ENCODE measurements around the gene MAD1L1.

The MAD1L1 gene

GRCh38 chr7:2120251-2120660 lies 112.5 kb downstream of the MAD1L1 start:
- Histone ChIP-seq H3K27ac (ENCODE audit: insufficient read depth, low read length, poor library complexity, severe bottlenecking) (no peak overlapping the region), H3K9me3 (ENCODE audit: control insufficient read depth, low read length) (no peaks in the 10 kb centered on the region), H3K4me3 (ENCODE audit: insufficient read depth, low read depth, low read length, poor library complexity, severe bottlenecking) (peak overlapping the region; percentile 25), H3K27me3 (replicated peaks; ENCODE audit: control insufficient read depth, insufficient read depth, low read length, poor library complexity, severe bottlenecking) (no peaks in the 10 kb centered on the region), H3K4me1 (ENCODE audit: control insufficient read depth, insufficient read depth, low read length, poor library complexity, severe bottlenecking) (peaks cover 14% of the 10 kb centered on the region), H3K36me3 (ENCODE audit: control insufficient read depth, insufficient read depth, low read length) (no peaks in the 10 kb centered on the region)
- DNase-seq: peak in 2 of 3 donors; percentile 8 to 14

DNA sequence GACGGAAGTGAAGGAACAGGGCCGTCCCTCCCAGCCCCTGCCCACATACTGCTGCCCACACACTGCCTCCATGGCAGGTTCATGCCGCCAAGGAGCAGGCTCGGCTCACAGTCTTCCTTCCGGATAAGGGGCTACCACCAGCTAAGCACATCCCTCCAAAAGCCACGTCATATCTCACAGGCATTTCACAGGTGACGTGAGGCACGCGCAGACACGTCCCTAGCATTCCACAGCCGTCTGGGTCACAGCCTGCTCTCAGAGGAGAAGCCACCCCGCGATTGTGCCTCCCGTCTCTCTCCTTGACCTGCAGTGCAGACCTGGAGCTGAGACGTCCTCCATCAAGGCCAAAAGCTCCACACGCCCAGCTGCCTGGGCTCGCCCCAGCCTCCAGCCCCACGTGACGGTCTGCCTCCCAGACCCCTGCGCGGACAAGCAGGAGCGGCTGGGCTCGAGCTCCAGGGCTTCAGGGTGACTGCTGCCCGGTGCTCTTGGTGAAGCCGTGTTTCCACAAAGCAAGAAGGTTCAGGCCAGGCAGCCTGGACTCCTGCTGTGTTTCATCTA lies 114.0 kb downstream of the MAD1L1 start:
- DNase-seq: no peak
- H3K27me3 ChIP-seq (replicated peaks; ENCODE audit: control insufficient read depth, insufficient read depth, low read length, poor library complexity, severe bottlenecking): no peaks in the 10 kb centered on the region
- no peaks in the 10 kb centered on the region for H3K36me3 ChIP-seq (ENCODE audit: control insufficient read depth, insufficient read depth, low read length)
- H3K9me3 ChIP-seq (ENCODE audit: control insufficient read depth, low read length): no peaks in the 10 kb centered on the region
- no peak overlapping the region for H3K4me3 ChIP-seq (ENCODE audit: insufficient read depth, low read depth, low read length, poor library complexity, severe bottlenecking)
- H3K4me1 ChIP-seq (ENCODE audit: control insufficient read depth, insufficient read depth, low read length, poor library complexity, severe bottlenecking): peaks cover 14% of the 10 kb centered on the region
- no peak overlapping the region for H3K27ac ChIP-seq (ENCODE audit: insufficient read depth, low read length, poor library complexity, severe bottlenecking)

- Histone ChIP-seq H3K9me3 (ENCODE audit: control insufficient read depth, low read length) (no peaks in the 10 kb centered on the region), H3K36me3 (ENCODE audit: control insufficient read depth, insufficient read depth, low read length) (no peaks in the 10 kb centered on the region), H3K27me3 (replicated peaks; ENCODE audit: control insufficient read depth, insufficient read depth, low read length, poor library complexity, severe bottlenecking) (no peaks in the 10 kb centered on the region)
These were observed 114.7 kb downstream of the MAD1L1 start for GRCh38 chr7:2118056-2118455.

GRCh38 chr7:2117646-2118045 lies 115.1 kb downstream of the MAD1L1 start:
- no peaks in the 10 kb centered on the region for H3K27me3 ChIP-seq (replicated peaks; ENCODE audit: control insufficient read depth, insufficient read depth, low read length, poor library complexity, severe bottlenecking)
- no peaks in the 10 kb centered on the region for H3K9me3 ChIP-seq (ENCODE audit: control insufficient read depth, low read length)
- peaks cover 14% of the 10 kb centered on the region for H3K4me1 ChIP-seq (ENCODE audit: control insufficient read depth, insufficient read depth, low read length, poor library complexity, severe bottlenecking)
- H3K27ac ChIP-seq (ENCODE audit: insufficient read depth, low read length, poor library complexity, severe bottlenecking): no peak overlapping the region
- no peak for DNase-seq
- no peak overlapping the region for H3K4me3 ChIP-seq (ENCODE audit: insufficient read depth, low read depth, low read length, poor library complexity, severe bottlenecking)
- H3K36me3 ChIP-seq (ENCODE audit: control insufficient read depth, insufficient read depth, low read length): no peaks in the 10 kb centered on the region

More at GRCh38 chr7:2118056-2118455, 114.7 kb downstream of the MAD1L1 start:
- Histone ChIP-seq H3K4me1 (ENCODE audit: control insufficient read depth, insufficient read depth, low read length, poor library complexity, severe bottlenecking) (peaks cover 14% of the 10 kb centered on the region), H3K4me3 (ENCODE audit: insufficient read depth, low read depth, low read length, poor library complexity, severe bottlenecking) (no peak overlapping the region), H3K27ac (ENCODE audit: insufficient read depth, low read length, poor library complexity, severe bottlenecking) (no peak overlapping the region)
- no peak for DNase-seq

DNA sequence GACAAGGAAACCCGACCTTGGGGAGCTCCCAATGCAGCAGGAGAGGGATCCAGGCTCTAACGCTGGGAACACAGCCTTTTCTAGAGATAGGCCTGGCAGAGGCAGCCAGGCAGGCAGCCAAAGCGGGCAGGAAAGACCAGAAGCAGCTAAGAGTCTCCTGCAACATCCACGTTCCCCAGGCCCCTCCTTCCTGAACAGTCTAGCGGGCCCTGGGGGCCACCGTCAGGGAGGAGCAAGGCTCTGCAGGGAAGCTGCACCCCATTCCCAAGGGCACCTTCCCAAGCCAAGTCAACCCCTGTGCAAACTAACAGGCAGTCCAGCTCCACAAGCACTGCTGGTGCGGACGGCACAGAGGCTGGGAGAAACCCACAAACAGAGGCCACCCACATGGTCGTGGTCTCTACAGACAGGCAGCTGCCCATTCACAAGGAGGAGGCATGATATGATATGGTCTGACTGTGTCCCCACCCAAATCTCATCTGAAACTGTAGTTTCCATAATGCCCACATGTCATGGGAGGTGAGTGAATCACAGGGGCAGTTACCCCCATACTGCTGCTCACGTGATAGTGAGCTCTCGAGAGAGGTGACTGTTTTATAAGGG lies 115.7 kb downstream of the MAD1L1 start:
- no peak for DNase-seq
- H3K36me3 ChIP-seq (ENCODE audit: control insufficient read depth, insufficient read depth, low read length): no peaks in the 10 kb centered on the region
- no peak overlapping the region for H3K27ac ChIP-seq (ENCODE audit: insufficient read depth, low read length, poor library complexity, severe bottlenecking)
- no peaks in the 10 kb centered on the region for H3K9me3 ChIP-seq (ENCODE audit: control insufficient read depth, low read length)
- peaks cover 14% of the 10 kb centered on the region for H3K4me1 ChIP-seq (ENCODE audit: control insufficient read depth, insufficient read depth, low read length, poor library complexity, severe bottlenecking)
- no peaks in the 10 kb centered on the region for H3K27me3 ChIP-seq (replicated peaks; ENCODE audit: control insufficient read depth, insufficient read depth, low read length, poor library complexity, severe bottlenecking)
- no peak overlapping the region for H3K4me3 ChIP-seq (ENCODE audit: insufficient read depth, low read depth, low read length, poor library complexity, severe bottlenecking)

- no peak for DNase-seq
- Histone ChIP-seq H3K27ac (ENCODE audit: insufficient read depth, low read length, poor library complexity, severe bottlenecking) (no peak overlapping the region), H3K27me3 (replicated peaks; ENCODE audit: control insufficient read depth, insufficient read depth, low read length, poor library complexity, severe bottlenecking) (no peaks in the 10 kb centered on the region), H3K4me1 (ENCODE audit: control insufficient read depth, insufficient read depth, low read length, poor library complexity, severe bottlenecking) (peaks cover 14% of the 10 kb centered on the region), H3K4me3 (ENCODE audit: insufficient read depth, low read depth, low read length, poor library complexity, severe bottlenecking) (no peak overlapping the region), H3K9me3 (ENCODE audit: control insufficient read depth, low read length) (no peaks in the 10 kb centered on the region), H3K36me3 (ENCODE audit: control insufficient read depth, insufficient read depth, low read length) (no peaks in the 10 kb centered on the region)
These were observed 116.3 kb downstream of the MAD1L1 start for GRCh38 chr7:2116448-2116810.

DNA sequence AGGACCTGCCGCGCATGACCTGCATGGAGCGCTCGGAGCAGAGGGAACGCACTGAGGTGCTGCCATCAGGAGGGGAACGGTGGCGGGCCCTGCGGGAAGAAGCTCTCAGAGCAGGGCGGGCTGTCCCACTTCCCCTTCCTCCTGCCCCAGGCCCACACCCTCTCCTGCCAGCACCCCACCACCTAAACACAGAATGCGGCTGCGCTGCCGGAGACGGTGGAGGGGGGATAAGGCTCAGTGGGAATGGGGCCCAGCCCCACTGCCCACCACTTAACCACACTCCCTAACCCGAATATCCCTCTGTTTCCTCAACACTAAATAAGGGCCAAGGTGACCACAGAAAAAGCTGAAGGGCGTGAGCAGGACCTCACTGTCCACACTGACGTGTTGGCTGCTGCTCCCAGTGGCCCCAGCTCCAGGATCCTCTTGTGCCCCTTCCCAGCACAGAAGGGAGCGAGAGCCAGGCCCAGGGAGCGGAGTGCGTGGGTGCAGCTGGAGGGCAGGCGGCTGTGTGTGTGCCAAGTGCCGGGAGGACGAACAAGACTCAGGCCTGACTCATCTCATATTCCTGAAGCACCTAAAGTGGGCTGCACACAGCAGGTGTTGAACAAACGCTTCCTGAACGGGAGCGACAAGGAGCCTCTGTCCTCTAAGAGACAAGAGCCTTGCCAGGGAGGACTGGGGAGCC lies 116.8 kb downstream of the MAD1L1 start:
- Histone ChIP-seq H3K9me3 (ENCODE audit: control insufficient read depth, low read length) (no peaks in the 10 kb centered on the region), H3K4me1 (ENCODE audit: control insufficient read depth, insufficient read depth, low read length, poor library complexity, severe bottlenecking) (peaks cover 14% of the 10 kb centered on the region), H3K27ac (ENCODE audit: insufficient read depth, low read length, poor library complexity, severe bottlenecking) (no peak overlapping the region), H3K36me3 (ENCODE audit: control insufficient read depth, insufficient read depth, low read length) (no peaks in the 10 kb centered on the region), H3K27me3 (replicated peaks; ENCODE audit: control insufficient read depth, insufficient read depth, low read length, poor library complexity, severe bottlenecking) (no peaks in the 10 kb centered on the region), H3K4me3 (ENCODE audit: insufficient read depth, low read depth, low read length, poor library complexity, severe bottlenecking) (no peak overlapping the region)
- DNase-seq: no peak

GRCh38 chr7:2114926-2115759 lies 117.6 kb downstream of the MAD1L1 start:
- no peaks in the 10 kb centered on the region for H3K9me3 ChIP-seq (ENCODE audit: control insufficient read depth, low read length)
- no peaks in the 10 kb centered on the region for H3K36me3 ChIP-seq (ENCODE audit: control insufficient read depth, insufficient read depth, low read length)
- H3K27me3 ChIP-seq (replicated peaks; ENCODE audit: control insufficient read depth, insufficient read depth, low read length, poor library complexity, severe bottlenecking): no peaks in the 10 kb centered on the region
- DNase-seq: no peak
- no peak overlapping the region for H3K4me3 ChIP-seq (ENCODE audit: insufficient read depth, low read depth, low read length, poor library complexity, severe bottlenecking)
- no peak overlapping the region for H3K27ac ChIP-seq (ENCODE audit: insufficient read depth, low read length, poor library complexity, severe bottlenecking)
- H3K4me1 ChIP-seq (ENCODE audit: control insufficient read depth, insufficient read depth, low read length, poor library complexity, severe bottlenecking): peaks cover 7% of the 10 kb centered on the region

GRCh38 chr7:2114052-2114451 lies 118.7 kb downstream of the MAD1L1 start:
- DNase-seq: no peak
- no peak overlapping the region for H3K27ac ChIP-seq (ENCODE audit: insufficient read depth, low read length, poor library complexity, severe bottlenecking)
- H3K4me3 ChIP-seq (ENCODE audit: insufficient read depth, low read depth, low read length, poor library complexity, severe bottlenecking): no peak overlapping the region
- H3K9me3 ChIP-seq (ENCODE audit: control insufficient read depth, low read length): no peaks in the 10 kb centered on the region
- H3K36me3 ChIP-seq (ENCODE audit: control insufficient read depth, insufficient read depth, low read length): no peaks in the 10 kb centered on the region
- no peaks in the 10 kb centered on the region for H3K4me1 ChIP-seq (ENCODE audit: control insufficient read depth, insufficient read depth, low read length, poor library complexity, severe bottlenecking)
- no peaks in the 10 kb centered on the region for H3K27me3 ChIP-seq (replicated peaks; ENCODE audit: control insufficient read depth, insufficient read depth, low read length, poor library complexity, severe bottlenecking)

Data from effector memory CD4-positive, alpha-beta T cell (primary cell).